K562 (cell line): Measurements from ENCODE around the gene NEURL4. TPM values are rescaled to one million over a fixed set of nuclear protein-coding genes. Genes with fewer than 3 reads are reported as not detected.
A peak's percentile ranks its signal among the peaks of the same experiment; 100 is the strongest.

ENCODE experiments used
- CXXC5 ChIP-seq: fragments of 250-450 bp; sonication (Bioruptor Pico); IDR thresholded peaks from 2 replicates; pipeline ENCODE4 v1.8.0; 2022; ENCODE audit warnings: inconsistent platforms, mild to moderate bottlenecking, moderate library complexity
- ESRRA ChIP-seq: fragments of 450-650 bp; IDR thresholded peaks from 2 replicates; pipeline ENCODE4 v1.6.1; 2014; ENCODE audit warnings: low read depth, mild to moderate bottlenecking, moderate library complexity, borderline replicate concordance
- GABPB1 ChIP-seq: sonication (generic); formaldehyde crosslinking; IDR thresholded peaks from 2 replicates; pipeline ENCODE4 v1.8.0; 2022; ENCODE audit warnings: mild to moderate bottlenecking, missing genetic modification reagents
- MAZ ChIP-seq, 2 experiments: fragments of 450-650 bp in 1 of 2; sonication (generic) in 1 of 2; formaldehyde crosslinking; IDR thresholded peaks in 1 of 2; conservative IDR thresholded peaks in 1 of 2; 2 replicates each; pipeline versions ENCODE4 v1.4.0 to v1.5.0; 2020; ENCODE audit warnings: mild to moderate bottlenecking in 1 of 2, missing genetic modification reagents in 1 of 2
- RB1 ChIP-seq: fragments of 450-650 bp; IDR thresholded peaks from 2 replicates; pipeline ENCODE4 v1.6.1; 2017; ENCODE audit warnings: low read depth, mild to moderate bottlenecking
- SIN3A ChIP-seq, 2 experiments: fragments of 150-350 bp in 1 of 2; IDR thresholded peaks; 2 replicates each; pipeline ENCODE4 v1.6.1; 2011 to 2016; ENCODE audit warnings: borderline replicate concordance in 2 of 2, low read depth in 2 of 2, low read length in 2 of 2, mild to moderate bottlenecking in 2 of 2, moderate library complexity in 2 of 2; ENCODE audit not compliant: control insufficient read depth in 1 of 2
- STAG1 ChIP-seq: sonication (generic); formaldehyde crosslinking; IDR thresholded peaks from 2 replicates; pipeline ENCODE4 v1.5.0; 2020; ENCODE audit warnings: missing genetic modification reagents, borderline replicate concordance
- TFAP4 ChIP-seq: sonication (generic); formaldehyde crosslinking; IDR thresholded peaks from 2 replicates; pipeline ENCODE4 v1.8.0; 2022; ENCODE audit warnings: missing genetic modification reagents, mild to moderate bottlenecking, moderate library complexity, borderline replicate concordance
- USF2 ChIP-seq: sonication (generic); formaldehyde crosslinking; IDR thresholded peaks from 2 replicates; pipeline ENCODE4 v1.5.0; 2020; ENCODE audit warnings: missing genetic modification reagents
- ZBTB7A ChIP-seq: IDR thresholded peaks from 2 replicates; pipeline ENCODE4 v1.6.1; 2011; ENCODE audit warnings: low read depth, mild to moderate bottlenecking, low read length, moderate library complexity, borderline replicate concordance; ENCODE audit not compliant: control insufficient read depth
- ZNF740 ChIP-seq, 3 experiments: fragments of 200-800 bp in 1 of 3; sonication (Bioruptor generic) in 1 of 3; sonication (generic) in 1 of 3; formaldehyde crosslinking in 1 of 3; IDR thresholded peaks; 2 replicates each; pipeline versions ENCODE4 v1.6.1 to v1.8.0; 2016 to 2022; ENCODE audit warnings: mild to moderate bottlenecking in 2 of 3, missing compliant biosample characterization in 2 of 3, missing genetic modification characterization in 2 of 3, missing genetic modification reagents in 1 of 3
- polyA plus RNA-seq, 8 experiments: library from polyadenylated mRNA; depleted of rRNA in 4 of 8; stranded (reverse) in 5 of 8; unstranded in 3 of 8; fragments of >200 nt; fragmentation: Nextera tagmentation in 2 of 8; fragmentation: Illumina TruSeq in 1 of 8; extraction: Ambion mirVana in 2 of 8; extraction: Trizol in 1 of 8; gene quantifications; 2 replicates each; pipeline versions ENCODE4 v1.2.1 to v1.2.3, GENCODE V29; 2011 to 2014; ENCODE audit warnings: inconsistent platforms in 1 of 8, missing spikeins in 1 of 8
- total RNA-seq, 7 experiments: library from RNA; depleted of rRNA in 6 of 7; stranded (reverse); fragments of >200 nt in 6 of 7; fragmentation: Illumina TruSeq in 2 of 7; extraction: Trizol in 2 of 7; gene quantifications; 2 replicates each; pipeline versions ENCODE4 v1.2.1 to v1.2.3, GENCODE V29; 2011 to 2021; ENCODE audit warnings: low replicate concordance in 1 of 7
- TF ChIP-seq, protein P1 (sequence below): fragments of 250-450 bp; sonication (Bioruptor Pico); IDR thresholded peaks from 2 replicates; pipeline ENCODE4 v1.5.0; 2020; ENCODE audit warnings: mild to moderate bottlenecking
- TF ChIP-seq, protein P2 (sequence below): fragments of 450-650 bp; IDR thresholded peaks from 2 replicates; pipeline ENCODE4 v1.6.1; 2016; ENCODE audit warnings: borderline replicate concordance
- TF ChIP-seq, protein P3 (sequence below), 2 experiments: IDR thresholded peaks; 2 replicates each; pipeline ENCODE4 v1.6.1; 2012; ENCODE audit warnings: improper control_type of control experiment in 2 of 2, low read depth in 2 of 2, low read length in 2 of 2, borderline replicate concordance in 1 of 2

Gene NEURL4
- total and polyA plus RNA-seq, 9 of the 15 experiments (the other 6 are each of a cell fraction or from before 2014, with no cell fraction given) = 0.08 to 37.4 (median 11.5) TPM

DNA sequence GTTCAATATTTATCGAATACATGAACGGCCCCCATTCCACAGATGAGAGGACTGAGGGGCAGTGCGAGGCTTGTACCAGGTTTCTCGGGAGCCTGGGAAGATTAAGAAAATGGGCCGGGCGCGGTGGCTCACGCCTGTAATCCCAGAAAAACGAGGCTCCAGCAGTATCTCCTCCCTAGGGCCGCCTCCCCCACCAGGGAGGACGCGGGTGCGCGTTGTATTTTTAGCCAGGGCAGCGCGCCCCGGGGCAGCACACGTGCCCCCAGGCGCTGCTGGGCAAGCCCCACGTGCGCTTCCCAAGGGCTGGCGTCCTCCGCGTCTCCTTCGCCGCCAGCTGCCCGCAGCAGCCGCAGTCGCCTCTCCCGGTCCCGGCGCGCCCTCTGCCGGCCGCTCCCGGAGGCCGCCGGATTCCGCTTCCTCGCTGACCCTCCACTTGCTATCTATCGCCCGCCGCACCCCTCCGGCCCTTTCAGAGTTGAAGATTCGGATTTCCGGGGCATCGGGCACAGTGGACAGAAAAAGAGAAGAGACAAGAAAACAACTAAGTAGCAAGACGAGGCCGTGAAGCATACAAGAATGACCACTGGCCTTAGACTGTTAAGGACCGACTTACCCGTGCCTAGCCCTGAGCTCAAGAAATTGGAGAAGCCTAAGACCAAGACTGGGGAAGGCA, 32.8 kb downstream of the NEURL4 start (continued):
- TF ChIP-seq ZNF740 (CRISPR knock-in tag; IDR thresholded peaks at IDR 0.05) (no peak), ZNF740 (tag; IDR thresholded peaks at IDR 0.05) (no peak), ZBTB7A (peak; percentile 36; the same call in 1 of the 2 replicates), MAZ (CRISPR knock-in tag; conservative IDR thresholded peaks at IDR 0.05 in 1 of 2, IDR thresholded peaks at IDR 0.05 in 1 of 2) (peak in 1 of 2 experiments; percentile 24; a peak in 1 of 4 replicates), USF2 (peak; percentile 36; the same call in 1 of the 2 replicates), GABPB1 (CRISPR knock-in tag) (peak; percentile 35; the same call in 1 of the 2 replicates), CXXC5 (CRISPR knock-in tag) (peak; percentile 82), RB1 (peak; percentile 83), SIN3A (IDR thresholded peaks at IDR 0.05; ENCODE audit: borderline replicate concordance in 2 of 2, control insufficient read depth in 1 of 2, low read depth in 2 of 2, low read length in 2 of 2) (peak in 1 of 2 experiments; percentile 50; a peak in 1 of 4 replicates), ESRRA (peak; percentile 67; the same call in 1 of the 2 replicates), STAG1 (CRISPR knock-in tag) (peak; percentile 42; the same call in 1 of the 2 replicates), TFAP4 (peak; percentile 92)
- TF ChIP-seq, protein P1, sequence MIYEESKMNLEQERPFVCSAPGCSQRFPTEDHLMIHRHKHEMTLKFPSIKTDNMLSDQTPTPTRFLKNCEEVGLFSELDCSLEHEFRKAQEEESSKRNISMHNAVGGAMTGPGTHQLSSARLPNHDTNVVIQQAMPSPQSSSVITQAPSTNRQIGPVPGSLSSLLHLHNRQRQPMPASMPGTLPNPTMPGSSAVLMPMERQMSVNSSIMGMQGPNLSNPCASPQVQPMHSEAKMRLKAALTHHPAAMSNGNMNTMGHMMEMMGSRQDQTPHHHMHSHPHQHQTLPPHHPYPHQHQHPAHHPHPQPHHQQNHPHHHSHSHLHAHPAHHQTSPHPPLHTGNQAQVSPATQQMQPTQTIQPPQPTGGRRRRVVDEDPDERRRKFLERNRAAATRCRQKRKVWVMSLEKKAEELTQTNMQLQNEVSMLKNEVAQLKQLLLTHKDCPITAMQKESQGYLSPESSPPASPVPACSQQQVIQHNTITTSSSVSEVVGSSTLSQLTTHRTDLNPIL = no peak
- TF ChIP-seq, protein P2, sequence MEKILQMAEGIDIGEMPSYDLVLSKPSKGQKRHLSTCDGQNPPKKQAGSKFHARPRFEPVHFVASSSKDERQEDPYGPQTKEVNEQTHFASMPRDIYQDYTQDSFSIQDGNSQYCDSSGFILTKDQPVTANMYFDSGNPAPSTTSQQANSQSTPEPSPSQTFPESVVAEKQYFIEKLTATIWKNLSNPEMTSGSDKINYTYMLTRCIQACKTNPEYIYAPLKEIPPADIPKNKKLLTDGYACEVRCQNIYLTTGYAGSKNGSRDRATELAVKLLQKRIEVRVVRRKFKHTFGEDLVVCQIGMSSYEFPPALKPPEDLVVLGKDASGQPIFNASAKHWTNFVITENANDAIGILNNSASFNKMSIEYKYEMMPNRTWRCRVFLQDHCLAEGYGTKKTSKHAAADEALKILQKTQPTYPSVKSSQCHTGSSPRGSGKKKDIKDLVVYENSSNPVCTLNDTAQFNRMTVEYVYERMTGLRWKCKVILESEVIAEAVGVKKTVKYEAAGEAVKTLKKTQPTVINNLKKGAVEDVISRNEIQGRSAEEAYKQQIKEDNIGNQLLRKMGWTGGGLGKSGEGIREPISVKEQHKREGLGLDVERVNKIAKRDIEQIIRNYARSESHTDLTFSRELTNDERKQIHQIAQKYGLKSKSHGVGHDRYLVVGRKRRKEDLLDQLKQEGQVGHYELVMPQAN = no peak
- TF ChIP-seq, protein P3, sequence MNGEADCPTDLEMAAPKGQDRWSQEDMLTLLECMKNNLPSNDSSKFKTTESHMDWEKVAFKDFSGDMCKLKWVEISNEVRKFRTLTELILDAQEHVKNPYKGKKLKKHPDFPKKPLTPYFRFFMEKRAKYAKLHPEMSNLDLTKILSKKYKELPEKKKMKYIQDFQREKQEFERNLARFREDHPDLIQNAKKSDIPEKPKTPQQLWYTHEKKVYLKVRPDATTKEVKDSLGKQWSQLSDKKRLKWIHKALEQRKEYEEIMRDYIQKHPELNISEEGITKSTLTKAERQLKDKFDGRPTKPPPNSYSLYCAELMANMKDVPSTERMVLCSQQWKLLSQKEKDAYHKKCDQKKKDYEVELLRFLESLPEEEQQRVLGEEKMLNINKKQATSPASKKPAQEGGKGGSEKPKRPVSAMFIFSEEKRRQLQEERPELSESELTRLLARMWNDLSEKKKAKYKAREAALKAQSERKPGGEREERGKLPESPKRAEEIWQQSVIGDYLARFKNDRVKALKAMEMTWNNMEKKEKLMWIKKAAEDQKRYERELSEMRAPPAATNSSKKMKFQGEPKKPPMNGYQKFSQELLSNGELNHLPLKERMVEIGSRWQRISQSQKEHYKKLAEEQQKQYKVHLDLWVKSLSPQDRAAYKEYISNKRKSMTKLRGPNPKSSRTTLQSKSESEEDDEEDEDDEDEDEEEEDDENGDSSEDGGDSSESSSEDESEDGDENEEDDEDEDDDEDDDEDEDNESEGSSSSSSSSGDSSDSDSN (IDR thresholded peaks at IDR 0.05; ENCODE audit: borderline replicate concordance in 1 of 2, low read depth in 2 of 2, low read length in 2 of 2) = no peak
